ENCODE measurements around the gene AP3S1.

Gene AP3S1

GRCh38 chr5:115857626-115858349 lies 16.1 kb downstream of the AP3S1 start (continued):
- TF ChIP-seq ZNF274 (IDR thresholded peaks at IDR 0.05; ENCODE audit: low read length) (no peak), ZNF274 (tag by site-specific recombination; IDR thresholded peaks at IDR 0.05; ENCODE audit: borderline replicate concordance) (no peak), ZBTB49 (tag by site-specific recombination; IDR thresholded peaks at IDR 0.05; ENCODE audit: low read depth) (no peak), ZNF510 (tag by site-specific recombination; IDR thresholded peaks at IDR 0.05; ENCODE audit: insufficient replicate concordance) (no peak), ZNF354C (tag by site-specific recombination; IDR thresholded peaks at IDR 0.05; ENCODE audit: borderline replicate concordance, low read depth) (no peak), ZNF791 (tag by site-specific recombination; IDR thresholded peaks at IDR 0.05) (no peak), AEBP2 (tag by site-specific recombination; IDR thresholded peaks at IDR 0.05; ENCODE audit: borderline replicate concordance) (no peak), ATF2 (tag by site-specific recombination; IDR thresholded peaks at IDR 0.05; ENCODE audit: low read depth) (0 out of 2 replicates have a peak, but pooled peaks have one; percentile 2), ZNF624 (tag by site-specific recombination; IDR thresholded peaks at IDR 0.05) (no peak), GLIS1 (tag by site-specific recombination; IDR thresholded peaks at IDR 0.05) (no peak), ZNF692 (tag by site-specific recombination; IDR thresholded peaks at IDR 0.05) (no peak), ZNF350 (tag by site-specific recombination; IDR thresholded peaks at IDR 0.05) (0 out of 2 replicates have a peak, but pooled peaks have one; percentile 16), ZNF560 (tag by site-specific recombination; IDR thresholded peaks at IDR 0.05; ENCODE audit: borderline replicate concordance) (no peak), ZNF398 (tag by site-specific recombination; IDR thresholded peaks at IDR 0.05) (no peak), ZNF629 (tag by site-specific recombination; IDR thresholded peaks at IDR 0.05) (peak; percentile 53), ZNF623 (tag by site-specific recombination; IDR thresholded peaks at IDR 0.05) (no peak), ZBTB1 (tag by site-specific recombination; IDR thresholded peaks at IDR 0.05) (no peak), ZNF501 (tag by site-specific recombination; IDR thresholded peaks at IDR 0.05) (no peak), ZNF18 (tag by site-specific recombination; IDR thresholded peaks at IDR 0.05) (no peak), ZNF132 (tag by site-specific recombination; IDR thresholded peaks at IDR 0.05; ENCODE audit: borderline replicate concordance) (no peak), ZNF362 (tag by site-specific recombination; IDR thresholded peaks at IDR 0.05) (0 out of 2 replicates have a peak, but pooled peaks have one; percentile 65), ZNF37A (tag by site-specific recombination; IDR thresholded peaks at IDR 0.05) (no peak), HOXD13 (CRISPR knock-in tag; IDR thresholded peaks at IDR 0.05; ENCODE audit: borderline replicate concordance) (no peak), ZNF23 (tag by site-specific recombination; IDR thresholded peaks at IDR 0.05; ENCODE audit: borderline replicate concordance) (no peak), SETDB1 (IDR thresholded peaks at IDR 0.05; ENCODE audit: insufficient read length, low read length) (no peak), ZNF112 (tag by site-specific recombination; IDR thresholded peaks at IDR 0.05) (no peak; the same call in 1 of the 2 replicates)

Measured in HEK293 (cell line).